ENCODE results near the gene ABCB8. TPM values are rescaled to one million over a fixed set of nuclear protein-coding genes. Genes with fewer than 3 reads are reported as not detected.

ABCB8 gene
- total and polyA plus RNA-seq, 9 of the 15 experiments (the other 6 are each of a cell fraction or from before 2014, with no cell fraction given), result 7.6 to 106 (median 36.3) TPM

GRCh38 chr7:150988230-150989226, 39.7 kb upstream of the ABCB8 start (continued):
- TF ChIP-seq, protein P1, sequence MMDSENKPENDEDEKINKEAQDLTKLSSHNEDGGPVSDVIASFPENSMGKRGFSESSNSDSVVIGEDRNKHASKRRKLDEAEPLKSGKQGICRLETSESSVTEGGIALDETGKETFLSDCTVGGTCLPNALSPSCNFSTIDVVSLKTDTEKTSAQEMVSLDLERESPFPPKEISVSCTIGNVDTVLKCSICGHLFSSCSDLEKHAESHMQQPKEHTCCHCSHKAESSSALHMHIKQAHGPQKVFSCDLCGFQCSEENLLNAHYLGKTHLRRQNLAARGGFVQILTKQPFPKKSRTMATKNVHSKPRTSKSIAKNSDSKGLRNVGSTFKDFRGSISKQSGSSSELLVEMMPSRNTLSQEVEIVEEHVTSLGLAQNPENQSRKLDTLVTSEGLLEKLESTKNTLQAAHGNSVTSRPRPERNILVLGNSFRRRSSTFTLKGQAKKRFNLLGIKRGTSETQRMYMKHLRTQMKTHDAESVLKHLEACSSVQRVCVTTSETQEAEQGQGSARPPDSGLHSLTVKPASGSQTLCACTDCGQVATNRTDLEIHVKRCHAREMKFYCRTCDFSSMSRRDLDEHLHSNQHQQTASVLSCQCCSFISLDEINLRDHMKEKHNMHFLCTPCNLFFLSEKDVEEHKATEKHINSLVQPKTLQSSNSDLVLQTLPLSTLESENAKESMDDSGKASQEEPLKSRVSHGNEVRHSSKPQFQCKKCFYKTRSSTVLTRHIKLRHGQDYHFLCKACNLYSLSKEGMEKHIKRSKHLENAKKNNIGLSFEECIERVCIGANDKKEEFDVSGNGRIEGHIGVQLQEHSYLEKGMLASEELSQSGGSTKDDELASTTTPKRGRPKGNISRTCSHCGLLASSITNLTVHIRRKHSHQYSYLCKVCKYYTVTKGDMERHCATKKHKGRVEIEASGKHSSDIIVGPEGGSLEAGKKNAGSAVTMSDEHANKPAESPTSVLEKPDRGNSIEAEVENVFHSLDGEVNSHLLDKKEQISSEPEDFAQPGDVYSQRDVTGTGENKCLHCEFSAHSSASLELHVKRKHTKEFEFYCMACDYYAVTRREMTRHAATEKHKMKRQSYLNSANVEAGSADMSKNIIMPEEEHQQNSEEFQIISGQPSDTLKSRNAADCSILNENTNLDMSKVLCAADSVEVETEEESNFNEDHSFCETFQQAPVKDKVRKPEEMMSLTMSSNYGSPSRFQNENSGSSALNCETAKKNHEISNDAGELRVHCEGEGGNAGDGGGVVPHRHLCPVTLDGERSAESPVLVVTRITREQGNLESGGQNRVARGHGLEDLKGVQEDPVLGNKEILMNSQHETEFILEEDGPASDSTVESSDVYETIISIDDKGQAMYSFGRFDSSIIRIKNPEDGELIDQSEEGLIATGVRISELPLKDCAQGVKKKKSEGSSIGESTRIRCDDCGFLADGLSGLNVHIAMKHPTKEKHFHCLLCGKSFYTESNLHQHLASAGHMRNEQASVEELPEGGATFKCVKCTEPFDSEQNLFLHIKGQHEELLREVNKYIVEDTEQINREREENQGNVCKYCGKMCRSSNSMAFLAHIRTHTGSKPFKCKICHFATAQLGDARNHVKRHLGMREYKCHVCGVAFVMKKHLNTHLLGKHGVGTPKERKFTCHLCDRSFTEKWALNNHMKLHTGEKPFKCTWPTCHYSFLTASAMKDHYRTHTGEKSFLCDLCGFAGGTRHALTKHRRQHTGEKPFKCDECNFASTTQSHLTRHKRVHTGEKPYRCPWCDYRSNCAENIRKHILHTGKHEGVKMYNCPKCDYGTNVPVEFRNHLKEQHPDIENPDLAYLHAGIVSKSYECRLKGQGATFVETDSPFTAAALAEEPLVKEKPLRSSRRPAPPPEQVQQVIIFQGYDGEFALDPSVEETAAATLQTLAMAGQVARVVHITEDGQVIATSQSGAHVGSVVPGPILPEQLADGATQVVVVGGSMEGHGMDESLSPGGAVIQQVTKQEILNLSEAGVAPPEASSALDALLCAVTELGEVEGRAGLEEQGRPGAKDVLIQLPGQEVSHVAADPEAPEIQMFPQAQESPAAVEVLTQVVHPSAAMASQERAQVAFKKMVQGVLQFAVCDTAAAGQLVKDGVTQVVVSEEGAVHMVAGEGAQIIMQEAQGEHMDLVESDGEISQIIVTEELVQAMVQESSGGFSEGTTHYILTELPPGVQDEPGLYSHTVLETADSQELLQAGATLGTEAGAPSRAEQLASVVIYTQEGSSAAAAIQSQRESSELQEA (IDR thresholded peaks at IDR 0.05; ENCODE audit: low read depth), result peak; percentile 22; the same call in 1 of the 2 replicates
- TF ChIP-seq CHD4 (IDR thresholded peaks at IDR 0.05; ENCODE audit: insufficient read depth, insufficient replicate concordance, low read depth, low read length, poor library complexity, severe bottlenecking) (no peak), TCF15 (CRISPR knock-in tag; IDR thresholded peaks at IDR 0.05) (no peak), FOSL1 (tag; conservative IDR thresholded peaks at IDR 0.05) (no peak), MTA2 (IDR thresholded peaks at IDR 0.05; ENCODE audit: low read depth) (no peak), ZNF449 (CRISPR knock-in tag; IDR thresholded peaks at IDR 0.05) (no peak), ZNF354B (CRISPR knock-in tag; IDR thresholded peaks at IDR 0.05) (no peak), ZZZ3 (IDR thresholded peaks at IDR 0.05) (no peak), NCOA4 (IDR thresholded peaks at IDR 0.05; ENCODE audit: partially characterized antibody) (no peak), TEAD2 (tag; IDR thresholded peaks at IDR 0.05) (no peak), CBX8 (IDR thresholded peaks at IDR 0.05; ENCODE audit: borderline replicate concordance, extremely low read depth, low read depth, low read length, poor library complexity, severe bottlenecking) (no peak)
- TF ChIP-seq, protein P2, sequence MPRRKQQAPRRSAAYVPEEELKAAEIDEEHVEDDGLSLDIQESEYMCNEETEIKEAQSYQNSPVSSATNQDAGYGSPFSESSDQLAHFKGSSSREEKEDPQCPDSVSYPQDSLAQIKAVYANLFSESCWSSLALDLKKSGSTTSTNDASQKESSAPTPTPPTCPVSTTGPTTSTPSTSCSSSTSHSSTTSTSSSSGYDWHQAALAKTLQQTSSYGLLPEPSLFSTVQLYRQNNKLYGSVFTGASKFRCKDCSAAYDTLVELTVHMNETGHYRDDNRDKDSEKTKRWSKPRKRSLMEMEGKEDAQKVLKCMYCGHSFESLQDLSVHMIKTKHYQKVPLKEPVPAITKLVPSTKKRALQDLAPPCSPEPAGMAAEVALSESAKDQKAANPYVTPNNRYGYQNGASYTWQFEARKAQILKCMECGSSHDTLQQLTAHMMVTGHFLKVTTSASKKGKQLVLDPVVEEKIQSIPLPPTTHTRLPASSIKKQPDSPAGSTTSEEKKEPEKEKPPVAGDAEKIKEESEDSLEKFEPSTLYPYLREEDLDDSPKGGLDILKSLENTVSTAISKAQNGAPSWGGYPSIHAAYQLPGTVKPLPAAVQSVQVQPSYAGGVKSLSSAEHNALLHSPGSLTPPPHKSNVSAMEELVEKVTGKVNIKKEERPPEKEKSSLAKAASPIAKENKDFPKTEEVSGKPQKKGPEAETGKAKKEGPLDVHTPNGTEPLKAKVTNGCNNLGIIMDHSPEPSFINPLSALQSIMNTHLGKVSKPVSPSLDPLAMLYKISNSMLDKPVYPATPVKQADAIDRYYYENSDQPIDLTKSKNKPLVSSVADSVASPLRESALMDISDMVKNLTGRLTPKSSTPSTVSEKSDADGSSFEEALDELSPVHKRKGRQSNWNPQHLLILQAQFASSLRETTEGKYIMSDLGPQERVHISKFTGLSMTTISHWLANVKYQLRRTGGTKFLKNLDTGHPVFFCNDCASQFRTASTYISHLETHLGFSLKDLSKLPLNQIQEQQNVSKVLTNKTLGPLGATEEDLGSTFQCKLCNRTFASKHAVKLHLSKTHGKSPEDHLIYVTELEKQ (CRISPR knock-in tag; IDR thresholded peaks at IDR 0.05), result no peak

All from K562 (cell line).